Naive thymus-derived CD4-positive, alpha-beta T cell (primary cell): ENCODE measurements around the gene PKP2. TPM values are rescaled to one million over a fixed set of nuclear protein-coding genes. Genes with fewer than 3 reads are reported as not detected.

Experiments
- ATAC-seq: fragments of 150-1000 bp; cut with Tn5 transposase; 2 replicates; pipeline ENCODE4 v1.10.0; 2021; ENCODE audit warnings: mild to moderate bottlenecking, moderate library complexity
- CTCF ChIA-PET: fragments of 350-600 bp; sonication (Branson Sonifier 250); formaldehyde crosslinking; loops from one replicate; lab custom pipeline; 2021; ENCODE audit warnings: antibody characterized with exemption; lab: Charles Lee
- POLR2A ChIA-PET: fragments of 350-600 bp; sonication (Branson Sonifier 250); formaldehyde crosslinking; loops from one replicate; lab custom pipeline; 2021; ENCODE audit warnings: antibody characterized with exemption, inconsistent platforms; lab: Charles Lee
- DNase-seq, 9 donors: peaks; one replicate each; pipeline versions ENCODE4 v3.0.0 to v3.0.0-alpha.2; 2020 to 2022; ENCODE audit warnings: mixed read lengths in 1 of 9
- H3K27ac ChIP-seq: one replicate; pipeline ENCODE4 v1.7.0; 2013; ENCODE audit warnings: mild to moderate bottlenecking, low read depth, low read length, moderate library complexity
- H3K27me3 ChIP-seq, 2 donors: one replicate each; pipeline ENCODE4 v1.7.0; 2013; ENCODE audit warnings: low read length in 2 of 2, mild to moderate bottlenecking in 2 of 2, moderate library complexity in 2 of 2; ENCODE audit not compliant: control insufficient read depth in 2 of 2, insufficient read depth in 2 of 2
- H3K36me3 ChIP-seq, 3 experiments: 1 replicate in 2 of 3; 2 replicates in 1 of 3; pipeline ENCODE4 v1.7.0; 2013; ENCODE audit warnings: low read length in 3 of 3, mild to moderate bottlenecking in 3 of 3, moderate library complexity in 1 of 3; ENCODE audit not compliant: insufficient read depth in 3 of 3, control insufficient read depth in 2 of 3
- H3K4me1 ChIP-seq, 2 donors: one replicate each; pipeline ENCODE4 v1.7.0; 2013; ENCODE audit warnings: low read length in 2 of 2, mild to moderate bottlenecking in 2 of 2, moderate library complexity in 1 of 2; ENCODE audit not compliant: control insufficient read depth in 2 of 2, insufficient read depth in 2 of 2
- H3K4me3 ChIP-seq: 2 replicates; pipeline ENCODE4 v1.7.0; 2013; ENCODE audit warnings: mild to moderate bottlenecking, low read length
- H3K9me3 ChIP-seq, 3 experiments: 1 replicate in 2 of 3; 2 replicates in 1 of 3; pipeline ENCODE4 v1.7.0; 2013; ENCODE audit warnings: low read length in 3 of 3; ENCODE audit not compliant: control insufficient read depth in 2 of 3
- H3K27ac Mint-ChIP-seq, 9 donors: one replicate each; pipeline ENCODE4 v1.8.0; 2020 to 2022; ENCODE audit warnings: mixed read lengths in 9 of 9, mild to moderate bottlenecking in 8 of 9, moderate library complexity in 5 of 9, inconsistent platforms in 2 of 9
- H3K27me3 Mint-ChIP-seq, 5 donors: one replicate each; pipeline ENCODE4 v1.8.0; 2021 to 2022; ENCODE audit warnings: mixed read lengths in 5 of 5, mild to moderate bottlenecking in 1 of 5
- H3K36me3 Mint-ChIP-seq, 5 donors: one replicate each; pipeline ENCODE4 v1.8.0; 2020 to 2022; ENCODE audit warnings: mixed read lengths in 5 of 5, mild to moderate bottlenecking in 3 of 5, inconsistent platforms in 1 of 5
- H3K4me1 Mint-ChIP-seq, 7 donors: one replicate each; pipeline ENCODE4 v1.8.0; 2020 to 2022; ENCODE audit warnings: mixed read lengths in 7 of 7, mild to moderate bottlenecking in 3 of 7, inconsistent platforms in 1 of 7
- H3K4me3 Mint-ChIP-seq, 10 donors: one replicate each; pipeline ENCODE4 v1.8.0; 2020 to 2022; ENCODE audit warnings: mild to moderate bottlenecking in 10 of 10, mixed read lengths in 10 of 10, moderate library complexity in 6 of 10, inconsistent platforms in 2 of 10
- H3K9me3 Mint-ChIP-seq, 11 donors: one replicate each; pipeline ENCODE4 v1.8.0; 2020 to 2022; ENCODE audit warnings: mixed read lengths in 11 of 11, mild to moderate bottlenecking in 4 of 11, inconsistent platforms in 1 of 11, moderate library complexity in 1 of 11
- intact Hi-C, 2 donors: fragments of 100-400 bp; cut with micrococcal nuclease; formaldehyde crosslinking; loops; one replicate each; pipeline ENCODE4 v1.15.1; 2023
- polyA plus RNA-seq, 2 donors: library from polyadenylated mRNA; unstranded; fragments of 300-500 nt; fragmentation: Illumina TruSeq; gene quantifications; one replicate each; pipeline ENCODE4 v1.2.3, GENCODE V29; 2021
- total RNA-seq, 6 experiments: library from RNA in 5 of 6; stranded (reverse) in 5 of 6; gene quantifications; 1 replicate in 5 of 6; 2 replicates in 1 of 6; pipeline ENCODE4 v1.2.3 and lab custom pipeline; 2021 to 2026

PKP2 gene
- total RNA-seq (under 1 TPM in 4 of 5 experiments, not detected in 1; 0.16 to 0.95 (median 0.63) TPM), polyA plus RNA-seq (1 to 10 TPM; 1.4 to 2.0 TPM), total RNA-seq (lab: John Stamatoyannopoulos, UW) (1.1 reads per million)

DNA sequence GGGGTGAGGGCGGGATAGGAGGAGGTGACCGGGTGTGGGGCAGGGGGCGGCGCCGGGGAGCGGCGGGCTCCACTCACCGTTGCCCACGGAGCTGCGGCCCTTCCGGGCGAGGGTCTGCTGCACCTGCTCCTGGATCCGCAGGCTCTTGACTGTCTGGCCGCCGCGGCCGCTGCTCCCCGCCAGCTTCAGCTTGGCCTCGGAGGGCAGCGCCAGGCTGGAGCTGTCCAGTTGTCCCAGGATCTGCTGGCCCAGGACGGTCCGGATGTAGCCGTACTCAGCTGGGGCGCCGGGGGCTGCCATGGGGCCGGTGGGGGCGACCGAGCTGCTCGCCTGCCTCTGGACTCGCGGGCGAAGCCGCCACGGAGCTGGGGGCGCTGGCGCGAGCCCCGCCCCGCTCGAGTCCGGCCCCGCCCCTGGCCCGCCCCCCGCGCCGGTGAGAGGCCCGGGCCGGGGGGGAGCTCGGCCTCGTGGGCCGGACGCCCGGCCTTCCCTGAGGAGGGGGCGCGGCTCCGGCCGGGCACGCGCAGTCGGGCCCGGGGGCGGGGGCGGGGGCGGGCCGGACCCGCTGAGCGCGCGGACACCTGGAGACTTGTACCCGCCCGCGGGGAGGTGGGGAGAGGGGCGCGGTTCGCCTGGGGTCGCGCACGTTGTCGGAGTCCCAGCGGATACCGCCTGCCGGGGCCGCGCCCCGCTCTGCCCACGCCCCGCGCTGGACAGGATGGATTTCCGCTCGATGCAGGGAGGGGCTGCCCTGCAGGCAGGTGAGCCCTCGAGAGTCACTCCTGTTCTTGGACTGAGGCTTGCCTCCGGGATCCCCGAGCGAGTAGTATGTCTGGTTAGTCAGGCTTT lies at the start of gene PKP2:
Gene PKP2, minus strand, starts transcription at position 346 of the 849 bp plus-strand sequence. Its CDS starts 46 bp downstream, at position 300.
- Mint-ChIP-seq H3K4me3 (peak within 1 kb of the TSS; percentile 60 to 91 (median 86)), H3K36me3 (peaks cover 0 to 3% (median 0%) of the 10 kb centered on the region in 5 donors), H3K27ac (peak within 1 kb of the TSS in 3 of 9 donors; percentile 58 to 72 (median 59)), H3K27me3 (peaks cover 36 to 68% (median 64%) of the 10 kb centered on the region in 5 donors), H3K4me1 (peaks cover 8 to 37% (median 28%) of the 10 kb centered on the region in 7 donors), H3K9me3 (peaks cover 0 to 1% (median 0%) of the 10 kb centered on the region in 11 donors)
- CTCF ChIA-PET: no interaction called here
- DNase-seq (peak in 3 of 9 donors; percentile 15 to 26 (median 17)), ATAC-seq (peak; percentile 52)
- H3K27ac ChIP-seq: no peak within 1 kb of the TSS
- H3K9me3 ChIP-seq: no peaks in the 10 kb centered on the region
- no peak within 1 kb of the TSS for H3K4me3 ChIP-seq
- intact Hi-C loops: no loop called here
- H3K27me3 ChIP-seq: peaks cover 0 to 12% of the 10 kb centered on the region in 2 donors
- H3K36me3 ChIP-seq: no peaks in the 10 kb centered on the region
- POLR2A ChIA-PET: interaction anchor here (0.9 kb wide), 1 partner anchor 1126 kb away, joined by 3 read pairs; the partner anchor contains the start of gene ALG10
- H3K4me1 ChIP-seq: no peaks in the 10 kb centered on the region

DNA sequence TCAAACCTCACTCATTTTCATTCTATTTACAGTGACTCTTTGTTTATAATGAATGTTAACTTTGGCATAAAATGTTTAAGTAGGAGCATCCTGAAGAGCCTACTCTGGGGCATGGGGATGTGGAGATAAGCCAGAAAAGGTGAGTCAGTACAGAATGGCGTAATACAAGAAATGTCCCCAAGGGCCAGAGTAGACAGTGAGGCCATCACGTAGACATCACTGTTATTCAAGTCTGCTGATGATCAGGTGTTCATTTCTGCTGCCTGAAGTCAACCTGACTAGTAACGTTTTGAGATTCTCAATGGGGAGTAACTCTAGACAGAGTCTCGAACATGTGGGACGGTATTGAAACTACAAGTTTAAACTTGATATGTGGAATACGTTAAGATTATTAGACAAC lies 47.6 kb upstream of the PKP2 start:
- ATAC-seq: no peak
- Histone ChIP-seq H3K4me1 (no peaks in the 10 kb centered on the region), H3K27ac (no peak overlapping the region), H3K4me3 (no peak overlapping the region), H3K36me3 (no peaks in the 10 kb centered on the region), H3K27me3 (no peaks in the 10 kb centered on the region), H3K9me3 (no peaks in the 10 kb centered on the region)
- intact Hi-C loops: no loop called here
- no peak overlapping the region for H3K4me3 Mint-ChIP-seq
- no peaks in the 10 kb centered on the region for H3K4me1 Mint-ChIP-seq
- ChIA-PET CTCF (no interaction called here), POLR2A (no interaction called here)
- no peaks in the 10 kb centered on the region for H3K9me3 Mint-ChIP-seq
- no peak overlapping the region for H3K27ac Mint-ChIP-seq
- H3K27me3 Mint-ChIP-seq: peaks cover 0 to 6% (median 0%) of the 10 kb centered on the region in 5 donors
- no peaks in the 10 kb centered on the region for H3K36me3 Mint-ChIP-seq
- DNase-seq: no peak

DNA sequence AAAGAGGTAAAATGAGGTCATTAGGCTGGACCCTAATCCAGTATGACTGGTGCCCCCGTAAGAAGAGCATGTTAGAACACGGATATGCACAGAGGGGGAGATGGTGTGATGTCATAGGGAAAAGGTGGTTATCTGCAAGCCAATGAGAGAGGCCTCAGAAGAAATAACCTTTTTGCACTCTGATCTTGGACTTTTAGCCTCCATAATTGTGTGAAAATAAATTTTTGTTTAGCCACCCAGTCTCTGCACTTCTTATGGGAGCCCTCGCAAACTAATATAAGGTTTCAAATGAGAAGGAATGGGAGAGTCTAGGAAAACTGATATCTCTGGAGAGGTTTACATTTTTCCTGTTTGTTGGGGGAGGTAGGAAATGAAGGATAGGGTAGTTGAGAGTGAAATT lies 43.2 kb upstream of the PKP2 start:
- Histone ChIP-seq H3K36me3 (no peaks in the 10 kb centered on the region), H3K27ac (no peak overlapping the region), H3K4me1 (no peaks in the 10 kb centered on the region), H3K9me3 (no peaks in the 10 kb centered on the region), H3K27me3 (no peaks in the 10 kb centered on the region), H3K4me3 (no peak overlapping the region)
- Mint-ChIP-seq H3K4me1 (no peaks in the 10 kb centered on the region), H3K27ac (no peak overlapping the region), H3K4me3 (no peak overlapping the region), H3K9me3 (no peaks in the 10 kb centered on the region), H3K27me3 (peaks cover 0 to 13% (median 9%) of the 10 kb centered on the region in 5 donors), H3K36me3 (no peaks in the 10 kb centered on the region)
- no peak for DNase-seq
- CTCF ChIA-PET: no interaction called here
- intact Hi-C loops: no loop called here
- POLR2A ChIA-PET: no interaction called here
- no peak for ATAC-seq

DNA sequence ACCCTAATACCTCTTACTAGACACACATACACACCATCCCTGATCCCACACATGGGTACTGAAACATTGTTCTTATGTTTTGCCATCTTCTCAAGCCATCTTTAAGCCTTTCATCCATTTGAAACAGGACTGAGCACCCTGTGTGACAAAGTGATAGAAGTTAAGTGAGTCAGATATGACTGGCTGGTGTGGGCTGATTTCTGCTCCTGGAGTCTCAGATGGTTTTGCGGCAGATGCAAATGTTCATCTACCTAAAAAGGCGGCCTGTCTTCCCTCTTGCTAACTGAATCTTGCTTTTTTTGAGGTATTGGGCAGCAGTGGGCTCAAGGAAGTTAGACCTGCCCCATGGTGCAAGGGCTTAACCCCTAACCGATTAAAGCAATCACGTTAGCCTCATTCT lies 30.4 kb upstream of the PKP2 start:
- Histone ChIP-seq H3K9me3 (no peaks in the 10 kb centered on the region), H3K27me3 (peaks cover 0 to 4% of the 10 kb centered on the region in 2 donors), H3K4me1 (no peaks in the 10 kb centered on the region), H3K36me3 (no peaks in the 10 kb centered on the region), H3K4me3 (no peak overlapping the region), H3K27ac (no peak overlapping the region)
- Mint-ChIP-seq H3K4me1 (no peaks in the 10 kb centered on the region), H3K27ac (no peak overlapping the region), H3K27me3 (peaks cover 0 to 19% (median 11%) of the 10 kb centered on the region in 5 donors), H3K36me3 (no peaks in the 10 kb centered on the region), H3K9me3 (peaks cover 0 to 3% (median 0%) of the 10 kb centered on the region in 11 donors), H3K4me3 (no peak overlapping the region)
- intact Hi-C loops: no loop called here
- CTCF ChIA-PET: no interaction called here
- no peak for DNase-seq
- POLR2A ChIA-PET: no interaction called here
- ATAC-seq: no peak

DNA sequence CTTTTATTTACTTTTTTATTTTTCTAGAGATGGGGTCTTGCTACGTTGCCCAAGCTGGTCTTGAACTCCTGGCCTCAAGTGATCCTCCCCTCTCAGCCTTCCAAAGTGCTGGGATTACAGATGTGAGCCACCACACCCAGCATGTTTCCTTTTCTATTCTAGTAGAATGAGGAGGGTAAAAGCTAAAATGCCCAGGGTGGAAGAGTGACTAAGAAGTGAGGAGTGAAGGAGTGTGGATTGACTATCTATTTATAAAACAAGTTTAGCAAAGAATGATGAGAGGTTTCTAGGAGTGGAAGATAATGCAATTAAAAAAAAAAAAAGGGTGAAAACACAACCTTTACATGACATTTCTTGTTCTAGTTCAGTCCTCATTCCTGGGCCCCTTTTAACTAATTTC lies 29.8 kb upstream of the PKP2 start:
- H3K27ac Mint-ChIP-seq: no peak overlapping the region
- Histone ChIP-seq H3K9me3 (no peaks in the 10 kb centered on the region), H3K4me1 (no peaks in the 10 kb centered on the region), H3K4me3 (no peak overlapping the region), H3K27ac (no peak overlapping the region), H3K36me3 (no peaks in the 10 kb centered on the region), H3K27me3 (peaks cover 0 to 4% of the 10 kb centered on the region in 2 donors)
- H3K36me3 Mint-ChIP-seq: no peaks in the 10 kb centered on the region
- ChIA-PET CTCF (no interaction called here), POLR2A (no interaction called here)
- intact Hi-C loops: no loop called here
- peaks cover 0 to 19% (median 11%) of the 10 kb centered on the region in 5 donors for H3K27me3 Mint-ChIP-seq
- no peak for DNase-seq
- H3K9me3 Mint-ChIP-seq: peaks cover 0 to 3% (median 0%) of the 10 kb centered on the region in 11 donors
- ATAC-seq: no peak
- no peak overlapping the region for H3K4me3 Mint-ChIP-seq
- no peaks in the 10 kb centered on the region for H3K4me1 Mint-ChIP-seq

DNA sequence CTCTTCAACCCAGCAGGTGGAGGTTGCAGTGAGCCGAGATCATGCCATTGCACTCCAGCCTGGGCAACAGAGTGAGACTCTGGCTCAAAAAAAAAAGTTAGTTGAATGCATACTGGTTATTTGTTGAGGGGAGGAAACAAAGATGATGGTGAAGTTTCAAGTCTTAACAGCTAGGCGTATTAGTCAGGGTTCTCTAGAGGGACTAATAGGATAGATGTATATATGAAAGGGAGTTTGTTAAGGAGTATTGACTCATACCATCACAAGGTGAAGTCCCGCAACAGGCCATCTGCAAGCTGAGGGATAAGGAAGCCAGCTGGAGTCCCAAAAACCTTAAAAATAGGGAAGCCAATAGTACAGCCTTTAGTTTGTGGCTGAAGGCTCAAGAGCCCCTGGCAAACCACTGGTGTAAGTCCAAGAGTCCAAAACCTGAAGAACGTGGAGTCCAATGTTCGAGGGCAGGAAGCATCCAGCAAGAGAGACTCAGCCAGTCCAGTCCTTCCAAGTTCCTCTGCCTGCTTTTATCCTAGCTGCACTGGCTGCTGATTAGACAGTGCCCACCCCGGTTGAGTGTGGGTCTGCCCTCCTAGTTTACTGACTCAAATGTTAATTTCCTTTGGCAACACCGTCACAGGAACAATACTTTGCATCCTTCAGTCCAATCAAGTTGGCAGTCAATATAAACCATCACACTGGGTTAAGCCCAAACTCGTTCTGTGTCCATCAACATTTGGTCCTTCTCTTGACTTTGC lies 26.1 kb upstream of the PKP2 start:
- no peaks in the 10 kb centered on the region for H3K9me3 ChIP-seq
- ChIA-PET CTCF (no interaction called here), POLR2A (interaction anchor here (0.5 kb wide), 1 partner anchor 851 kb away, joined by 6 read pairs; no protein-coding TSS in a partner anchor)
- no peak overlapping the region for H3K27ac ChIP-seq
- Mint-ChIP-seq H3K27me3 (peaks cover 0 to 14% (median 8%) of the 10 kb centered on the region in 5 donors), H3K4me3 (no peak overlapping the region), H3K27ac (no peak overlapping the region), H3K36me3 (no peaks in the 10 kb centered on the region), H3K9me3 (peaks cover 0 to 2% (median 0%) of the 10 kb centered on the region in 11 donors), H3K4me1 (no peaks in the 10 kb centered on the region)
- H3K4me1 ChIP-seq: no peaks in the 10 kb centered on the region
- H3K27me3 ChIP-seq: peaks cover 0 to 4% of the 10 kb centered on the region in 2 donors
- H3K4me3 ChIP-seq: no peak overlapping the region
- no peak for DNase-seq
- intact Hi-C loops: no loop called here
- ATAC-seq: no peak
- no peaks in the 10 kb centered on the region for H3K36me3 ChIP-seq
